K562 (cell line): ENCODE data around the gene NR2F2. TPM values are rescaled to one million over a fixed set of nuclear protein-coding genes. Genes with fewer than 3 reads are reported as not detected.

Source experiments
- ATAC-seq: fragments of 200-7000 bp; cut with Tn5 transposase; 3 replicates; pipeline ENCODE4 v1.9.1; 2020; ENCODE audit warnings: moderate library complexity
- BruUV-seq: library from RNA; stranded (reverse); fragments of 400-500 nt; replicated peaks from 2 replicates; lab custom pipeline; 2021; lab: Mats Ljungman, UMichigan
- CTCF ChIA-PET: fragments of 300-600 bp; formaldehyde crosslinking; extraction: SDS; loops from one replicate; lab custom pipeline; 2021; ENCODE audit warnings: low intra/inter-chr PET ratio; lab: Yijun Ruan, JAX
- POLR2A ChIA-PET: fragments of 300-600, 350-650 bp; sonication (Branson Sonifier 250); formaldehyde crosslinking; extraction: SDS; loops from one replicate; lab custom pipeline; 2021; ENCODE audit warnings: antibody characterized with exemption, inconsistent platforms; lab: Yijun Ruan, JAX
- DNase-seq, 4 experiments: peaks; one replicate each; pipeline versions ENCODE4 v3.0.0 to v3.0.0-alpha.2; 2011 to 2018; ENCODE audit warnings: low spot score in 3 of 4, mixed read lengths in 3 of 4; ENCODE audit errors: extremely low read depth in 1 of 4
- FAIRE-seq: peaks from 2 replicates; lab custom pipeline; 2011; peaks lifted over from hg19 to GRCh38; lab: Jason Lieb, UNC
- H2AFZ ChIP-seq: 2 replicates; pipeline ENCODE4 v1.6.0; 2011; ENCODE audit warnings: low read depth, low read length, control low read depth, inconsistent platforms
- H3K27ac ChIP-seq: fragments of 200-600 bp; 3 replicates; pipeline ENCODE4 v1.8.0; 2011; ENCODE audit warnings: low read depth, mild to moderate bottlenecking, control low read depth, inconsistent platforms, low read length, moderate library complexity, mixed read lengths; ENCODE audit errors: extremely low read depth
- H3K27me3 ChIP-seq, 2 experiments: fragments of 300-600 bp in 1 of 2; 2 replicates in 1 of 2; 3 replicates in 1 of 2; pipeline versions ENCODE4 v1.6.0 to v1.8.0; 2011; ENCODE audit warnings: inconsistent platforms in 2 of 2, low read length in 2 of 2, mild to moderate bottlenecking in 1 of 2, mixed read lengths in 1 of 2, moderate library complexity in 1 of 2; ENCODE audit not compliant: control insufficient read depth in 2 of 2, insufficient read depth in 2 of 2
- H3K36me3 ChIP-seq: fragments of 300-600 bp; 3 replicates; pipeline ENCODE4 v1.8.0; 2011; ENCODE audit warnings: mild to moderate bottlenecking, low read length, inconsistent platforms; ENCODE audit not compliant: control insufficient read depth, insufficient read depth
- H3K4me1 ChIP-seq, 2 experiments: fragments of 200-600 bp in 1 of 2; replicated peaks in 1 of 2; 2 replicates in 1 of 2; 3 replicates in 1 of 2; pipeline versions ENCODE4 v1.5.1 to v1.8.0; 2011; ENCODE audit warnings: inconsistent platforms in 2 of 2, low read length in 2 of 2, mild to moderate bottlenecking in 1 of 2, mixed read lengths in 1 of 2, moderate library complexity in 1 of 2; ENCODE audit not compliant: control insufficient read depth in 2 of 2, insufficient read depth in 2 of 2
- H3K4me2 ChIP-seq: 2 replicates; pipeline ENCODE4 v1.6.1; 2011; ENCODE audit warnings: low read length, control low read depth, inconsistent platforms, mixed read lengths; ENCODE audit not compliant: insufficient read depth
- H3K4me3 ChIP-seq: fragments of 200-600 bp; sonication (generic), shearing (Covaris generic); 2 replicates; pipeline ENCODE4 v1.5.1; 2016; ENCODE audit warnings: control low read depth, inconsistent platforms
- H3K79me2 ChIP-seq: fragments of 200-600 bp; 3 replicates; pipeline ENCODE4 v1.8.0; 2011; ENCODE audit warnings: low read length, inconsistent platforms; ENCODE audit not compliant: control insufficient read depth, insufficient read depth
- H3K9ac ChIP-seq, 2 experiments: 2 replicates each; pipeline versions ENCODE4 v1.6.0 to v1.6.1; 2011; ENCODE audit warnings: low read depth in 2 of 2, low read length in 2 of 2, control low read depth in 1 of 2, inconsistent platforms in 1 of 2, mild to moderate bottlenecking in 1 of 2, mixed read lengths in 1 of 2; ENCODE audit not compliant: insufficient read depth in 1 of 2
- H3K9me1 ChIP-seq: one replicate; pipeline ENCODE4 v1.6.0; 2011; ENCODE audit warnings: inconsistent platforms, mild to moderate bottlenecking, low read length, moderate library complexity; ENCODE audit not compliant: control insufficient read depth, insufficient read depth
- H3K9me3 ChIP-seq: replicated peaks from 2 replicates; pipeline ENCODE4 v1.5.1; 2011; ENCODE audit warnings: low read depth, low read length, inconsistent platforms; ENCODE audit not compliant: control insufficient read depth, insufficient read depth
- H4K20me1 ChIP-seq: replicated peaks from 2 replicates; pipeline ENCODE4 v1.6.1; 2011; ENCODE audit warnings: low read length, inconsistent platforms, mixed read lengths; ENCODE audit not compliant: control insufficient read depth, insufficient read depth
- PKNOX1 ChIP-seq: fragments of 450-650 bp; IDR thresholded peaks from 2 replicates; pipeline ENCODE4 v1.6.1; 2016
- SMC3 ChIP-seq: conservative IDR thresholded peaks from 2 replicates; pipeline ENCODE4 v1.6.1; 2011; ENCODE audit warnings: low read depth, low read length, improper control_type of control experiment; ENCODE audit not compliant: insufficient read depth
- WGBS: fragments of 100-300 bp; shearing (Covaris generic); methylation state at CpG from one replicate; pipeline ENCODE4 v1.1.6; 2016; ENCODE audit warnings: low coverage, mixed read lengths; ENCODE audit not compliant: insufficient coverage; ENCODE audit errors: missing lambda C conversion rate; 5-methylcytosine and 5-hydroxymethylcytosine counted together
- in situ Hi-C: fragments of 300-500 bp; cut with MboI; formaldehyde crosslinking; loops from 4 replicates; pipeline ENCODE4 v1.15.0; 2018; ENCODE audit warnings: inconsistent platforms, mixed read lengths
- intact Hi-C: fragments of 100-400 bp; cut with micrococcal nuclease; formaldehyde crosslinking; loops from 2 replicates; pipeline ENCODE4 v1.14.2; 2022
- polyA plus RNA-seq, 8 experiments: library from polyadenylated mRNA; depleted of rRNA in 4 of 8; stranded (reverse) in 5 of 8; unstranded in 3 of 8; fragments of >200 nt; fragmentation: Nextera tagmentation in 2 of 8; fragmentation: Illumina TruSeq in 1 of 8; extraction: Ambion mirVana in 2 of 8; extraction: Trizol in 1 of 8; gene quantifications; 2 replicates each; pipeline versions ENCODE4 v1.2.1 to v1.2.3, GENCODE V29; 2011 to 2014; ENCODE audit warnings: inconsistent platforms in 1 of 8, missing spikeins in 1 of 8
- total RNA-seq, 7 experiments: library from RNA; depleted of rRNA in 6 of 7; stranded (reverse); fragments of >200 nt in 6 of 7; fragmentation: Illumina TruSeq in 2 of 7; extraction: Trizol in 2 of 7; gene quantifications; 2 replicates each; pipeline versions ENCODE4 v1.2.1 to v1.2.3, GENCODE V29; 2011 to 2021; ENCODE audit warnings: low replicate concordance in 1 of 7

Gene NR2F2
- total and polyA plus RNA-seq, 9 of the 15 experiments (the other 6 are each of a cell fraction or from before 2014, with no cell fraction given): 6.0 to 51.8 (median 11.1) TPM

GRCh38 chr15:96320107-96320506, 10.4 kb upstream of the NR2F2 start:
- no peak overlapping the region for H3K27ac ChIP-seq
- peaks cover 4% of the 10 kb centered on the region; the same call in 2 of the 3 replicates for H3K36me3 ChIP-seq
- intact Hi-C loops (loop anchor here (10.0 kb wide), 3 partner anchors 245 to 1645 kb away; no protein-coding TSS in a partner anchor), in situ Hi-C loops (no loop called here)
- ChIA-PET CTCF (no interaction called here), POLR2A (interaction anchor here (0.6 to 1.3 kb wide), 4 partner anchors 9 to 291 kb away, joined by 3 read pairs; partner anchors contain the start of gene NR2F2)
- H3K9me3 ChIP-seq: peaks cover 6% of the 10 kb centered on the region
- H3K4me2 ChIP-seq: no peak overlapping the region
- peaks cover 14% of the 10 kb centered on the region for H3K79me2 ChIP-seq
- no peaks in the 10 kb centered on the region for H3K27me3 ChIP-seq
- 89% methylated on average over 2 of the region's 2 CpGs for WGBS
- peaks cover 12 to 15% of the 10 kb centered on the region in 2 experiments; a peak in 3 of 5 replicates for H3K4me1 ChIP-seq
- H3K4me3 ChIP-seq: no peak overlapping the region
- ATAC-seq: no peak
- no peak for DNase-seq
- no peak overlapping the region for H3K9ac ChIP-seq
- H4K20me1 ChIP-seq: no peaks in the 10 kb centered on the region
- no peak for FAIRE-seq
- H2AFZ ChIP-seq: no peak overlapping the region
- TF ChIP-seq SMC3 (no peak), PKNOX1 (peak; percentile 50; the same call in 1 of the 2 replicates)
- no TSS peak for BruUV-seq
- H3K9me1 ChIP-seq: no peaks in the 10 kb centered on the region
